IMR-90 (cell line): ENCODE measurements around the gene CLCA1. TPM values are rescaled to one million over a fixed set of nuclear protein-coding genes. Genes with fewer than 3 reads are reported as not detected.

Experiments
- ATAC-seq: fragments of 200-7000 bp; cut with Tn5 transposase; 2 replicates; pipeline ENCODE4 v1.9.1; 2020; ENCODE audit warnings: low read depth, mild to moderate bottlenecking, moderate library complexity
- BruUV-seq: library from RNA; stranded (reverse); fragments of 400-500 nt; replicated peaks from 2 replicates; lab custom pipeline; 2021; lab: Mats Ljungman, UMichigan
- CTCF ChIA-PET: fragments of 300-600 bp; formaldehyde crosslinking; extraction: SDS; loops from one replicate; lab custom pipeline; 2021; ENCODE audit warnings: antibody characterized with exemption; lab: Yijun Ruan, JAX
- POLR2A ChIA-PET: fragments of 300-600 bp; sonication (Branson Sonifier 250); formaldehyde crosslinking; loops from one replicate; lab custom pipeline; 2022; ENCODE audit warnings: antibody characterized with exemption; ENCODE audit not compliant: unreplicated experiment; lab: Charles Lee
- DNase-seq: peaks from one replicate; pipeline ENCODE4 v3.0.0; 2013
- H2AFZ ChIP-seq: replicated peaks from 2 replicates; pipeline ENCODE3; 2013; ENCODE audit warnings: low read length, mild to moderate bottlenecking; ENCODE audit not compliant: poor library complexity
- H2AK5ac ChIP-seq: 2 replicates; pipeline ENCODE4 v1.6.1; 2013; ENCODE audit warnings: low read depth, low read length, inconsistent platforms
- H2AK9ac ChIP-seq: replicated peaks from 2 replicates; pipeline ENCODE3; 2013; ENCODE audit warnings: mild to moderate bottlenecking, low read depth, low read length, moderate library complexity; ENCODE audit not compliant: poor library complexity
- H2BK120ac ChIP-seq: 2 replicates; pipeline ENCODE4 v1.6.1; 2013; ENCODE audit warnings: low read depth, low read length, inconsistent platforms
- H2BK15ac ChIP-seq: 3 replicates; pipeline ENCODE4 v1.6.1; 2013; ENCODE audit warnings: low read depth, low read length, inconsistent platforms
- H2BK20ac ChIP-seq: 2 replicates; pipeline ENCODE4 v1.6.1; 2013; ENCODE audit warnings: low read depth, mild to moderate bottlenecking, inconsistent platforms, low read length, moderate library complexity
- H2BK5ac ChIP-seq: 2 replicates; pipeline ENCODE4 v1.6.1; 2013; ENCODE audit warnings: mild to moderate bottlenecking, low read depth, low read length, inconsistent platforms; ENCODE audit not compliant: poor library complexity, severe bottlenecking
- H3K14ac ChIP-seq: replicated peaks from 2 replicates; pipeline ENCODE4 v1.6.1; 2013; ENCODE audit warnings: low read depth, low read length, inconsistent platforms
- H3K18ac ChIP-seq: 2 replicates; pipeline ENCODE4 v1.6.1; 2013; ENCODE audit warnings: low read depth, low read length, control low read depth
- H3K23ac ChIP-seq: 2 replicates; pipeline ENCODE4 v1.6.1; 2013; ENCODE audit warnings: low read depth, low read length, inconsistent platforms
- H3K27ac ChIP-seq: 2 replicates; pipeline ENCODE4 v1.5.1; 2013; ENCODE audit warnings: mild to moderate bottlenecking, control low read depth, low read length; ENCODE audit not compliant: insufficient read depth
- H3K27me3 ChIP-seq: 2 replicates; pipeline ENCODE4 v1.6.1; 2013; ENCODE audit warnings: low read length; ENCODE audit not compliant: control insufficient read depth, insufficient read depth
- H3K36me3 ChIP-seq: 2 replicates; pipeline ENCODE4 v1.6.1; 2013; ENCODE audit warnings: low read length, mixed read lengths; ENCODE audit not compliant: control insufficient read depth, insufficient read depth
- H3K4ac ChIP-seq: 2 replicates; pipeline ENCODE4 v1.6.1; 2013; ENCODE audit warnings: low read depth, low read length, inconsistent platforms
- H3K4me1 ChIP-seq: 2 replicates; pipeline ENCODE4 v1.6.1; 2013; ENCODE audit warnings: low read length, mixed read lengths; ENCODE audit not compliant: control insufficient read depth, insufficient read depth
- H3K4me2 ChIP-seq: 2 replicates; pipeline ENCODE4 v1.6.1; 2013; ENCODE audit warnings: low read depth, mild to moderate bottlenecking, control low read depth, low read length, moderate library complexity
- H3K4me3 ChIP-seq: 2 replicates; pipeline ENCODE4 v1.5.1; 2013; ENCODE audit warnings: low read depth, mild to moderate bottlenecking, control low read depth, low read length, moderate library complexity; ENCODE audit not compliant: insufficient read depth
- H3K56ac ChIP-seq: 2 replicates; pipeline ENCODE4 v1.6.1; 2013; ENCODE audit warnings: low read length, inconsistent platforms; ENCODE audit not compliant: insufficient read depth; ENCODE audit errors: extremely low read depth
- H3K79me1 ChIP-seq, 2 experiments: 2 replicates each; pipeline ENCODE4 v1.6.1; 2013; ENCODE audit warnings: low read length in 2 of 2, inconsistent platforms in 1 of 2, low read depth in 1 of 2
- H3K9ac ChIP-seq: 2 replicates; pipeline ENCODE4 v1.6.1; 2013; ENCODE audit warnings: low read depth, low read length, control low read depth
- H3K9me1 ChIP-seq: 2 replicates; pipeline ENCODE4 v1.6.1; 2013; ENCODE audit warnings: low read length, inconsistent platforms; ENCODE audit not compliant: insufficient read depth
- H3K9me3 ChIP-seq: 2 replicates; pipeline ENCODE4 v1.6.1; 2013; ENCODE audit warnings: low read length; ENCODE audit not compliant: control insufficient read depth, insufficient read depth
- H4K20me1 ChIP-seq: 2 replicates; pipeline ENCODE4 v1.6.1; 2013; ENCODE audit warnings: low read length, inconsistent platforms; ENCODE audit not compliant: insufficient read depth
- H4K5ac ChIP-seq: 2 replicates; pipeline ENCODE4 v1.6.1; 2013; ENCODE audit warnings: mild to moderate bottlenecking, low read depth, low read length, control low read depth
- H4K8ac ChIP-seq, 2 experiments: 2 replicates each; pipeline ENCODE4 v1.6.1; 2013; ENCODE audit warnings: low read depth in 2 of 2, low read length in 2 of 2, control low read depth in 1 of 2, inconsistent platforms in 1 of 2
- H4K91ac ChIP-seq: 2 replicates; pipeline ENCODE4 v1.6.1; 2013; ENCODE audit warnings: low read depth, low read length, inconsistent platforms; ENCODE audit not compliant: insufficient read depth
- BHLHE40 ChIP-seq: fragments of 150-350 bp; IDR thresholded peaks from 2 replicates; pipeline ENCODE4 v1.6.1; 2016; ENCODE audit warnings: mild to moderate bottlenecking, low read depth, low read length
- CEBPB ChIP-seq: IDR thresholded peaks from 2 replicates; pipeline ENCODE4 v1.6.1; 2012; ENCODE audit warnings: low read depth, low read length, improper control_type of control experiment
- CHD1 ChIP-seq: IDR thresholded peaks from 2 replicates; pipeline ENCODE4 v1.6.1; 2012; ENCODE audit warnings: low read depth, low read length, improper control_type of control experiment
- CTCF ChIP-seq: conservative IDR thresholded peaks from 2 replicates; pipeline ENCODE4 v1.5.1; 2012; ENCODE audit warnings: mild to moderate bottlenecking, low read depth, low read length, improper control_type of control experiment
- ELK1 ChIP-seq: fragments of 150-350 bp; IDR thresholded peaks from 2 replicates; pipeline ENCODE4 v1.6.1; 2016; ENCODE audit warnings: low read depth, mild to moderate bottlenecking, low read length, moderate library complexity, borderline replicate concordance
- FOS ChIP-seq: fragments of 150-350 bp; IDR thresholded peaks from 2 replicates; pipeline ENCODE4 v1.6.1; 2016; ENCODE audit warnings: low read depth, low read length
- MAFK ChIP-seq: IDR thresholded peaks from 2 replicates; pipeline ENCODE4 v1.6.1; 2012; ENCODE audit warnings: low read depth, low read length, improper control_type of control experiment
- MAZ ChIP-seq: IDR thresholded peaks from 2 replicates; pipeline ENCODE4 v1.6.1; 2012; ENCODE audit warnings: low read depth, mild to moderate bottlenecking, low read length, improper control_type of control experiment, moderate library complexity, borderline replicate concordance
- NFE2L2 ChIP-seq: fragments of 150-350 bp; IDR thresholded peaks from 2 replicates; pipeline ENCODE4 v1.6.1; 2016; ENCODE audit warnings: low read depth, mild to moderate bottlenecking, low read length
- RAD21 ChIP-seq: IDR thresholded peaks from 2 replicates; pipeline ENCODE4 v1.6.1; 2012; ENCODE audit warnings: low read length, improper control_type of control experiment
- RCOR1 ChIP-seq: IDR thresholded peaks from 2 replicates; pipeline ENCODE4 v1.6.1; 2012; ENCODE audit warnings: mild to moderate bottlenecking, low read length, improper control_type of control experiment; ENCODE audit not compliant: insufficient replicate concordance
- RFX5 ChIP-seq: IDR thresholded peaks from 2 replicates; pipeline ENCODE4 v1.8.0; 2012; ENCODE audit warnings: low read depth, mild to moderate bottlenecking, low read length, moderate library complexity
- SMC3 ChIP-seq: fragments of 150-350 bp; IDR thresholded peaks from 2 replicates; pipeline ENCODE4 v1.6.1; 2016; ENCODE audit warnings: low read depth, mild to moderate bottlenecking, antibody characterized with exemption, low read length, moderate library complexity
- WGBS, 2 experiments: methylation state at CpG; one replicate each; pipeline versions ENCODE4 v1.1.5 to v1.1.7; 2013; ENCODE audit warnings: missing lambda C conversion rate in 2 of 2; ENCODE audit not compliant: insufficient read length in 1 of 2; ENCODE audit errors: extremely low coverage in 2 of 2; 5-methylcytosine and 5-hydroxymethylcytosine counted together
- dilution Hi-C: fragments of 300-500 bp; cut with HindIII; formaldehyde crosslinking; loops from one replicate; pipeline ENCODE4 v1.14.3; 2018; ENCODE audit warnings: low sequenced_read_pairs; ENCODE audit not compliant: unreplicated experiment
- in situ Hi-C: fragments of 300-500 bp; cut with MboI; formaldehyde crosslinking; loops from 3 replicates; pipeline ENCODE4 v1.14.3; 2019; ENCODE audit warnings: low sequenced_read_pairs, inconsistent platforms, mixed read lengths
- intact Hi-C: fragments of 100-400 bp; cut with micrococcal nuclease; formaldehyde crosslinking; loops from 2 replicates; pipeline ENCODE4 v1.10.0; 2022
- polyA plus RNA-seq, 3 experiments: library from polyadenylated mRNA; depleted of rRNA; stranded (reverse); fragments of >200 nt; gene quantifications; 2 replicates each; pipeline ENCODE4 v1.2.3, GENCODE V29; 2012; ENCODE audit warnings: low replicate concordance in 1 of 3
- total RNA-seq: library from RNA; depleted of rRNA; stranded (reverse); fragments of >200 nt; gene quantifications from 2 replicates; pipeline ENCODE4 v1.2.3, GENCODE V29; 2012

CLCA1 gene
- total and polyA plus RNA-seq, 2 of the 4 experiments (the other 2 are of a cell fraction), result not detected

GRCh38 chr1:86504895-86505563 lies 36.3 kb downstream of the CLCA1 start:
- Histone ChIP-seq H3K27me3 (peaks cover 2% of the 10 kb centered on the region), H3K4ac (no peak overlapping the region), H4K5ac (no peak overlapping the region), H3K9me3 (no peaks in the 10 kb centered on the region), H2AK9ac (no peak overlapping the region), H3K4me1 (peaks cover 2% of the 10 kb centered on the region), H2BK5ac (no peak overlapping the region), H3K27ac (no peak overlapping the region), H4K91ac (no peak overlapping the region), H3K9me1 (no peaks in the 10 kb centered on the region), H3K4me2 (no peak overlapping the region), H2AK5ac (no peak overlapping the region), H4K8ac (no peak overlapping the region), H3K9ac (no peak overlapping the region), H3K14ac (no peak overlapping the region), H4K20me1 (no peaks in the 10 kb centered on the region), H3K4me3 (no peak overlapping the region), H3K56ac (no peak overlapping the region), H3K18ac (no peak overlapping the region), H2BK15ac (no peak overlapping the region), H2BK20ac (no peak overlapping the region), H3K79me1 (no peaks in the 10 kb centered on the region), H3K36me3 (no peaks in the 10 kb centered on the region), H3K23ac (no peak overlapping the region), H2BK120ac (no peak overlapping the region), H2AFZ (no peak overlapping the region)
- ATAC-seq (no peak), DNase-seq (no peak)
- dilution Hi-C loops (no loop called here), in situ Hi-C loops (no loop called here), intact Hi-C loops (loop anchor here (1.0 to 10.0 kb wide), 3 partner anchors 31 to 460 kb away; partner anchors contain the start of gene ODF2L)
- WGBS, 2 experiments, result 58% methylated on average over 5 of the region's 9 CpGs; no CpG with 5 or more reads in 1 of the 2 experiments
- ChIA-PET POLR2A (interaction anchor here (0.6 kb wide), 1 partner anchor 724 kb away, joined by 4 read pairs; no protein-coding TSS in a partner anchor), CTCF (interaction anchor here (1.3 kb wide), 1 partner anchor 125 kb away, joined by 3 read pairs; no protein-coding TSS in a partner anchor)
- BruUV-seq, result no TSS peak
- TF ChIP-seq CEBPB, result no peak
- no peak for TF ChIP-seq FOS
- TF ChIP-seq CTCF, result no peak
- no peak for TF ChIP-seq RFX5
- no peak for TF ChIP-seq CHD1
- TF ChIP-seq RAD21, result no peak
- TF ChIP-seq NFE2L2, result no peak
- TF ChIP-seq ELK1, result no peak
- TF ChIP-seq BHLHE40, result no peak
- TF ChIP-seq MAFK, result no peak
- no peak for TF ChIP-seq MAZ
- no peak for TF ChIP-seq SMC3
- TF ChIP-seq RCOR1, result no peak
